22Rv1 (cell line): Measurements from ENCODE around the gene SMAD9.

ENCODE experiments used
- H3K27ac ChIP-seq: fragments of 450-650 bp; 2 replicates; pipeline ENCODE4 v1.5.1; 2017
- ZFX ChIP-seq: fragments of 450-650 bp; IDR thresholded peaks from 2 replicates; pipeline ENCODE4 v1.6.1; 2017; ENCODE audit warnings: antibody characterized with exemption, borderline replicate concordance
- TF ChIP-seq, protein P1 (sequence below): fragments of 450-650 bp; IDR thresholded peaks from 2 replicates; pipeline ENCODE4 v1.5.1; 2017; ENCODE audit warnings: mild to moderate bottlenecking

SMAD9 gene

GRCh38 chr13:36918246-36919131, 1.5 kb downstream of the SMAD9 start:
- peak overlapping the region; percentile 86 for H3K27ac ChIP-seq
- TF ChIP-seq, protein P1, sequence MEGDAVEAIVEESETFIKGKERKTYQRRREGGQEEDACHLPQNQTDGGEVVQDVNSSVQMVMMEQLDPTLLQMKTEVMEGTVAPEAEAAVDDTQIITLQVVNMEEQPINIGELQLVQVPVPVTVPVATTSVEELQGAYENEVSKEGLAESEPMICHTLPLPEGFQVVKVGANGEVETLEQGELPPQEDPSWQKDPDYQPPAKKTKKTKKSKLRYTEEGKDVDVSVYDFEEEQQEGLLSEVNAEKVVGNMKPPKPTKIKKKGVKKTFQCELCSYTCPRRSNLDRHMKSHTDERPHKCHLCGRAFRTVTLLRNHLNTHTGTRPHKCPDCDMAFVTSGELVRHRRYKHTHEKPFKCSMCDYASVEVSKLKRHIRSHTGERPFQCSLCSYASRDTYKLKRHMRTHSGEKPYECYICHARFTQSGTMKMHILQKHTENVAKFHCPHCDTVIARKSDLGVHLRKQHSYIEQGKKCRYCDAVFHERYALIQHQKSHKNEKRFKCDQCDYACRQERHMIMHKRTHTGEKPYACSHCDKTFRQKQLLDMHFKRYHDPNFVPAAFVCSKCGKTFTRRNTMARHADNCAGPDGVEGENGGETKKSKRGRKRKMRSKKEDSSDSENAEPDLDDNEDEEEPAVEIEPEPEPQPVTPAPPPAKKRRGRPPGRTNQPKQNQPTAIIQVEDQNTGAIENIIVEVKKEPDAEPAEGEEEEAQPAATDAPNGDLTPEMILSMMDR, result no peak
- TF ChIP-seq ZFX, result no peak

GRCh38 chr13:36917311-36917710, 2.7 kb downstream of the SMAD9 start:
- 0 out of 2 replicates have a peak overlapping the region, but pooled peaks have one; percentile 86 for H3K27ac ChIP-seq

DNA sequence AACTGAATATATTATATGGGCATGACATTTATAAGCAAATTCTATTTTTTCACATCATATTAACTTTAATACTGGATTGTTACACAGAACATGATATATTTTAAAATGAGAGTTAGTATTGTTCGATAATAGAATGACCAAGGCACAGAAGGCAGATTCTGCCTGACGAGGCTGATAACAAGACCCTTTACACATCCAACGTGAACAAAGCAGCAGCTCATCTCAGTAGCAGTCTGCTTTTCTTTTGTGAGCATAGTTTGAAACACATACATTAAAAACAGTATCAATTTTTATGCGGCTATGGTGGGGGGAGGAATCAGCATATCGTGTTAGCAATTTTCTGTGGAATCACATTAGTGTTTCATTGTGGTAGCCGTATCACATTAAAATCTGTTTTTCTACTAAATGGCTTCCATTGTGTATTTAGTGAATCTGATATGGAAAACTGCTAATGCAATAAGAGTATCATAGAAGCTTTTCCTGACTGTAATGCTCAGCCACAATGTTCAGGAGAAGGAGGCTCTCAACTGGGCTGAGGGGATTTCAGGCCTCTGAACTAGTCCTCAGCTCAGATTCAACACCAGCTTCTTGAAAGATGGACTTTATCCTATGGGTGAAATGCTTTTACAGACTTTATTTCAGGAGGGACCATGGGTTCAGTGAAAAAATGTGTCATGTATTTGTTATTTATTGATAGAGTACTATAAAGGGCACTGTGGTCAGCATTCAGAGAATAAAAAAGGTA, 4.0 kb downstream of the SMAD9 start:
- TF ChIP-seq, protein P1, result no peak
- TF ChIP-seq ZFX, result no peak

More at GRCh38 chr13:36917311-36917710, 2.7 kb downstream of the SMAD9 start:
- no peak for TF ChIP-seq ZFX

GRCh38 chr13:36915106-36915505, 4.9 kb downstream of the SMAD9 start:
- TF ChIP-seq, protein P1, result no peak
- TF ChIP-seq ZFX, result no peak
- peak overlapping the region; percentile 53; the same call in 1 of the 2 replicates for H3K27ac ChIP-seq

More for the DNA sequence above, 4.0 kb downstream of the SMAD9 start:
- no peak overlapping the region for H3K27ac ChIP-seq

- H3K27ac ChIP-seq, result peak overlapping the region; percentile 53; the same call in 1 of the 2 replicates
- TF ChIP-seq ZFX, result no peak
- TF ChIP-seq, protein P1, result no peak
Measured at GRCh38 chr13:36914648-36915047, 5.4 kb downstream of the SMAD9 start.

DNA sequence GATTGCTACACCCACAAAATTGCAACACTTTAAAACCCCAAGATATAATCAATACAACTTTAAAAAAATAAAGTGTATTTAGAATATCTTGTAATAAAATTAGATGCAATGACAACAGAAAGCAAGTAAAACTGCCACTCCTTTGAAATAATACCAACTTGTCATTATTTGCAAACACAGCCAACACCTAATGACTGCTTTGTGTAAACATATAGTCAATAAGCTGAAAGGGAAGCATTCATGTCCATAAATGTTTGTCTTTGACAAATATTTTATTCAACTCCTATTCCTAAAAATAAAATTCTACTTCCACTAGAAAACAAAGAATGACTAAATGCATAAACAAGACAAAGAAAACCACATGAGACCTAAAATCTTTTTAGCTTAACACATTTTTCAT, 6.6 kb downstream of the SMAD9 start:
- TF ChIP-seq ZFX, result no peak
- TF ChIP-seq, protein P1, result no peak
- peak overlapping the region; percentile 53 for H3K27ac ChIP-seq

DNA sequence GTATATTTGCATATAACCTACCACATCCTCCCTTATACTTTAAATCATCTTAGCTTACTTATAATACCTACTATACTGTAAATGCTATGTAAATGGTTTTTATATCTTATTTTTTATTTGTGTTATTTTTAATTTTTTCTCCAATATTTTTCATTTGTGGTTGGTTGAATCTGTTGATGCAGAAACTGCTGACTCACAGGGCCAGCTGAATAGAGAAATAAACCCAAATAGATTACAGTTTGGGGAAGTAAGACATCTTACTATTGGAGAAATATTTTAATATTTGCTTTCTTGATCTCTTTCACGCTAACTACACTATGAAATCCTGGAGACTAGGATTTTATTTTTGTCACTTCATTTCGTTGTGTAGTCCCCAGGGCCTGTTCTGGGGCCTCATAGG, 7.1 kb downstream of the SMAD9 start:
- TF ChIP-seq, protein P1, result no peak
- no peak for TF ChIP-seq ZFX
- H3K27ac ChIP-seq, result peak overlapping the region; percentile 53
